Non-pigmented ciliary epithelial cell (primary cell): ENCODE measurements around the gene ULBP1.
"Not testable (repeated sequence)": the region's sequence is repeated elsewhere in the genome, so short reads cannot be mapped to it uniquely, and the experiment has no call there.

ENCODE experiments used
- DNase-seq: peaks from one replicate; pipeline ENCODE4 v3.0.0-alpha.2; 2010; ENCODE audit warnings: low read depth

Gene ULBP1

GRCh38 chr6:150005761-150006651, 42.3 kb downstream of the ULBP1 start:
- DNase-seq = no peak

DNA sequence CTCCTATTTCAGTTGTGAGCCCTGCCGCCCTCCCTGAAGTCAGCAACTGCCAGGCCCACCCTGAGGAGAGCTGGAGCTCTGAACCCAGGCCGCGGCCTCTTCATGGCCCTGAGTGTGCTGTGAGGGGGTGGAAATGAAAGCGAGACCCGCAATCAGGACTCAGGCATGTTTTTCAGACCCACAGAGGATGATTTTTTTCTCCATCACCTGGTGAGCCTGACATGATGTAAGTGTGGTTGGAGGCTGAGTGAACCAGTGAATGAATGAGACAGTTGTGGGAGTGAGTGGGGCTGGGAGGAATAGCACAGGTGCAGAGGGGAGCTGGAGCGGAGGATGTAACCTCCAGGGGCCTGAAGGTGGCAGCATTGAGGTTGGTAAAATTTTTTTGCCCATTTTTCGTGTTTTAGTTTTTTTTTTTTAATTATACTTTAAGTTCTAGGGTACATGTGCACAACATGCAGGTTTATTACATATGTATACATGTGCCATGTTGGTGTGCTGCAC, 43.3 kb downstream of the ULBP1 start:
- no peak for DNase-seq

DNA sequence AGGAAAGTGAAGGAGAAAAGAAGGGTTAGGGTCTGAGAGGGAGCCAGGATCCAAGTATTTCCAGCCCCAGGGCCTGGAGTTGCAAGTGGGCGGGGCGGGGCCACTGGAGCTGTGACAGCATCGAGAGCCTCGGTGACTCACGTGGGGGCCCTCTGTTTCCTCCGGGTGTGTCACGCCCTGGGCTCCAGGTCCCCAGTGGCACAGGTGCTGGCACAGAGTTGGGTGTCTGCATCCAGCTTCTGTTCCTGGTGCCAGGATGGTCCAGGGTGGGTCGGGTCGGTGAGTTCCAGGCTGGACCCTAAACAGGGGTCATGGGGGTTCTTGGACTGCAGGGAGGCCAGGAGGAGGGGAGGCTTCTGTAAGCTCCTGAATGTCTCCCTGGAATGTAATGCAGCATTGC, 44.8 kb downstream of the ULBP1 start:
- DNase-seq = no peak

- DNase-seq = not testable (repeated sequence)
Measured at GRCh38 chr6:150012846-150013784, 49.4 kb downstream of the ULBP1 start.

DNA sequence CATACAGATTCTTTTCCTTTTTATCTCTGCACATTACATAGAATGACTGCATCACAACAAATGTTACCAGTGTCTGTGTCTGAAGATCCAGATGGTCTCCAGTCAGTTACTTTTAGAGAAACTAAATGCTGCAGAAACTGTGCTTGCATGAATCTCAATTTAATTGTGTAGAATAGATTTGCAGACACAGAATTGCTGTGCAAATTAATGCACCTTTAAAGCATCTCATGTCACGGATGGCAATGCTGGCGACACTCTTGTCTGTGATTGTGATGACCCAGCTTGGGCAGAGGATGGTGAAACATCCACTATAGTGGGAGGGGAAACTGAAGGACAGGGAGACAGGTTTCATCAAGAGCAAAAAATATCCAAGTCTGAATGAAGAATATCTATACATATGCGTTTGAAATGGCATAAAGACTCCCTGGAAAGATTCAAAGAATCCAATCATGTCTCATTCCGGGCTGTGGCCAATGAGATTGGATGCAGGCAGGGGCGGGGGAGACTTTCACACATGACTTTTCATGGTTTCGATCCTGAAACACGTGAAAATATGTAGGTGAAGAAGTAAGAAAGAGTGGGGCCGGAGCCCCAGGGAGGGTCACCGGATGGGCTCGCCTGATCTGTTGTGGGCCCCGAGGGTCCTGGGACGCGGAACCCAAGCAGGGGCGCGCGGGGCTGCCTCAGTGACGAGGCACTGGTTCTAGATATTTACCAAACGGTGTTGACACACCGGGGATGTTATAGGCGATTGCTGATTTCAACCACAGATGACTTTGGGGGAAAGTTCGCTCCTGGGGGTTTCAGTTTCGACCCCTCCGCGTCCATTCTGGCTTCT, 50.3 kb downstream of the ULBP1 start:
- DNase-seq = not testable (repeated sequence)

GRCh38 chr6:150014623-150015280, 51.0 kb downstream of the ULBP1 start:
- not testable (repeated sequence) for DNase-seq

GRCh38 chr6:150015281-150016001, 51.7 kb downstream of the ULBP1 start:
- DNase-seq = not testable (repeated sequence)

- DNase-seq = no peak
Measured at GRCh38 chr6:150016324-150017185, 52.8 kb downstream of the ULBP1 start.

DNA sequence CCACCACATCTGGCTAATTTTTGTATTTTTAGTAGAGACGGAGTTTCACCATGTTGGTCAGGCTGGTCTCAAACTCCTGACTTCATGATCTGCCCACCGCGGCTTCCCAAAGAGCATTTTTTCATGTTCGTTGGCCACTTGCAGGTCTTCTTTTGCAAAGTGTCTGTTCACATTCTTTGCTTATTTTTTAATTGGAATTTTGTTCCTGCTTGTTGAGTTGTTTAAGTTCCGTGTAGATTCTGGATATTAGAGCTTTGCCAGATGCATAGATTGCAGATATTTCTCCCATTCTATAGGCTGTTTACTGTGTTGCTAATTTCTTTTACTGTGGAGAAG, 53.4 kb downstream of the ULBP1 start:
- not testable (repeated sequence) for DNase-seq

GRCh38 chr6:150018846-150019580, 55.3 kb downstream of the ULBP1 start:
- DNase-seq = no peak

GRCh38 chr6:150021870-150022269, 58.1 kb downstream of the ULBP1 start:
- not testable (repeated sequence) for DNase-seq
